Measurements from ENCODE around the gene B4GALT3.

DNA sequence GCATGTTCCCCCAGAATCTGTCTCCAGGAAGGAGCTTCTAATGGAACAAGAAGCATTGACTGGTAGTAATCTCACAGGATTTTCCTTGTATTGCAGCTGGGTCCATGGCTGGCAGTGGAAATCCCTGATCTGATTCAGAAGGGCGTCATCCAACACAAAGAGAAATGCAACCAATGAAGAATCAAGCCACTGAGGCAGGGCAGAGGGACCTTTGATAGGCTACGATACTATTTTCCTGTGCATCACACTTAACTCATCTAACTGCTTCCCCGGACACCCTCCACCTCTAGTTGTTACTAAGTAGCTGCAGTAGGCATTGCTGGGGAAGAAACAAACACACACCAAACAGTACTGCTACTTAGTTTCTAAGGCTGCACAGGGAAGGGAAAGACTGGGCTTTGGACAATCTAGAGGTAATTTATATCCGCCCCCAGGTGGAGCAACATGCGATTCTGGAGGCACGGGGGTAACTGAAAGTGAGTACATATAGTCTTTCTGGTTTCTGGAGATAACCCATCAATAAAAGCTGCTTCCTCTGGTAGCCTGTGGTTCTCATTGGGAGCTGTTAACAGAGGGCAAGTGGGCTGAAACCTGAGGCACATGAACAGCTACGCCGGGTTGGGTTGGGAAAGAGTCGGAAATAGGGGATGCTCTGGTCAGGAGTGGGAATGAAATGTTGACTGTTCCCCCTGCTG, 18.8 kb downstream of the B4GALT3 start:
- TF ChIP-seq BHLHE40 (IDR thresholded peaks at IDR 0.05; ENCODE audit: borderline replicate concordance) (no peak), ZNF384 (IDR thresholded peaks at IDR 0.05) (no peak), SP1 (IDR thresholded peaks at IDR 0.05) (no peak), FOXM1 (IDR thresholded peaks at IDR 0.05; ENCODE audit: borderline replicate concordance) (no peak), L3MBTL2 (conservative IDR thresholded peaks at IDR 0.05) (no peak), CTBP1 (IDR thresholded peaks at IDR 0.05; ENCODE audit: borderline replicate concordance) (no peak), FOXA1 (IDR thresholded peaks at IDR 0.05) (no peak), TARDBP (IDR thresholded peaks at IDR 0.05) (no peak), ELF4 (IDR thresholded peaks at IDR 0.05) (no peak), ARNT (IDR thresholded peaks at IDR 0.05) (no peak), HDGF (IDR thresholded peaks at IDR 0.05; ENCODE audit: borderline replicate concordance) (no peak), SUZ12 (IDR thresholded peaks at IDR 0.05) (no peak), LEF1 (IDR thresholded peaks at IDR 0.05; ENCODE audit: borderline replicate concordance) (no peak)
- TF ChIP-seq, protein P1, sequence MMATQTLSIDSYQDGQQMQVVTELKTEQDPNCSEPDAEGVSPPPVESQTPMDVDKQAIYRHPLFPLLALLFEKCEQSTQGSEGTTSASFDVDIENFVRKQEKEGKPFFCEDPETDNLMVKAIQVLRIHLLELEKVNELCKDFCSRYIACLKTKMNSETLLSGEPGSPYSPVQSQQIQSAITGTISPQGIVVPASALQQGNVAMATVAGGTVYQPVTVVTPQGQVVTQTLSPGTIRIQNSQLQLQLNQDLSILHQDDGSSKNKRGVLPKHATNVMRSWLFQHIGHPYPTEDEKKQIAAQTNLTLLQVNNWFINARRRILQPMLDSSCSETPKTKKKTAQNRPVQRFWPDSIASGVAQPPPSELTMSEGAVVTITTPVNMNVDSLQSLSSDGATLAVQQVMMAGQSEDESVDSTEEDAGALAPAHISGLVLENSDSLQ (IDR thresholded peaks at IDR 0.05), result no peak

Measured in HEK293T (cell line).